HG03521 (cell line): Measurements from ENCODE around the gene AKR7A2.
A peak's percentile ranks its signal among the peaks of the same experiment; 100 is the strongest.

Source experiments
- ATAC-seq: cut with Tn5 transposase; IDR thresholded peaks from one replicate; pipeline ENCODE4 v1.9.1; 2021; ENCODE audit warnings: mild to moderate bottlenecking, moderate library complexity; ENCODE audit not compliant: unreplicated experiment

Gene AKR7A2

GRCh38 chr1:19311931-19312781 lies at the start of gene AKR7A2, which contains the start of gene SLC66A1:
AKR7A2 (minus strand) TSS chr1:19312144; CDS start chr1:19312124, 20 bp downstream.
SLC66A1 (plus strand) TSS chr1:19312326; CDS start chr1:19317678, 5,352 bp downstream.
- peak; percentile 80 for ATAC-seq

- no peak for ATAC-seq
Observed at GRCh38 chr1:19360843-19361610, 49.1 kb upstream of the AKR7A2 start.

DNA sequence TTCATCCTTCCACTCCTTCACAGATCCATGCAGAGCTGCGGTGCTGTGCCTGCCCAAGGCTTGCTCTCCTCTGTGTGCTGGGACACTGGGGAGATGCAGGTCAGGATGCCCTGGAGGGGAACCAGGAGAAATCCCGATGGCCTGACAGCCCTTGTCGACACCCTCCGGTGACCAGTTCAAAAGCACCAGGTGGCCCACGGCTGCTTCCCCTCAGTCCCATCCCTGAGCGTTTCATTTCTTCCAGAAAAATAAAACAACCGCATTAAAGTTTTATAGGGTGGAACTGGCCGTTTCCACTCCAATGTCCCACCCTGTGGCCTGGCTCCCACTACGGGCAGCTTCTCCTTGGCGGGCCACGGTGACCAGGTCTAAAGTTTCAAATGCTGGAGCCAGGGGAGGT lies 48.5 kb upstream of the AKR7A2 start:
- no peak for ATAC-seq

- ATAC-seq: no peak
Observed at GRCh38 chr1:19360016-19360415, 48.1 kb upstream of the AKR7A2 start.

GRCh38 chr1:19359357-19359756 lies 47.4 kb upstream of the AKR7A2 start:
- no peak for ATAC-seq

DNA sequence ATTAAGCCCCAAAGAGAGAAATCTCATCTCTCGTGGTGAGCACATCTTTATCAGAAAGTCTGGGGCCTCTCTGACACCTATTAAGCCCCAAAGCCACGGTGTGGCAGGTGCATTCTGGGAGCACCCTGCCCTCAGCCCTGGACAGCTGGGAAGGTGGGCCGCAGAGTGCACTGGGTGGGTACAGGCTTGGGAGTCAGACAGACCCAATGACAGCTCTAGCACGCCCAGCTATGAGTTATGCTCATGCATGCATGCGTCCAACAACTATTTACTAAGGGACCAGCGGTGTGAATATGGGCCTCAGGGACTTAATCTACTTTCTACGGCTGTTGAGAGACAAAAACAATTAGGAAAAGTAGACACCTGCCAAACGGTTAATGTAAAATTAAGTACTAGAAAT lies 46.8 kb upstream of the AKR7A2 start:
- ATAC-seq: no peak

DNA sequence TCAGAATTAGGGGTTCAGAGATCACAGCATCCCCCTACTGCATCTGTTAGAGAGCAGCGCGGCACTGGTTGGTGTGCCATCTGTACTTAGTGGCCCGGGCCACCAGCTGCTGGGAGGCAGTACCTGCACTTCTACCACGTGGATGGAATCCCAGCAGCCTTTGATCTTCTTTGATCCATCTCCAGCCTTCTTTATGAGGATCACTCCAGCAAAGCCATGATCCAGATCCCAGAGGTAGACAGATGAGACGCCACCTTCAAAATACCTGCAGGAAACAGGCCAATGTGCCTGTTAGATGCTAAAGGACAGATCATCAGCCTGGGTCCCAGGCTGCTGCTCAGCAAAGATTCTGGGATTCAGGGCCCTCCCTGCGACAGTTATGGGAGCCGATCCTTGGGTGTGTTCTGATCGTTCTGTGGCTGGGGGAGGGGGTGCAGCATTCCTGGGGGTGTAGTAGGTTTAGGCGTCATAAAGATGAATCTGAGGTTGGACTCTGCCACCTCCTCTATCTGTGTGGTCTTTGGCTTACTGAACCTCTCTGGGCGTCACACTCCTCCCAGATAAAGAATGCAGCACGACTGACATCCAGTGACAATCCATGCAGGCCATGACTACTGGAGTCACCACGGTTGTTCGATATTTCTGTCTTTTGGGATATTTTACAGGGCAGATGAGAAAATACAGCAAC lies 45.5 kb upstream of the AKR7A2 start:
- ATAC-seq: no peak

DNA sequence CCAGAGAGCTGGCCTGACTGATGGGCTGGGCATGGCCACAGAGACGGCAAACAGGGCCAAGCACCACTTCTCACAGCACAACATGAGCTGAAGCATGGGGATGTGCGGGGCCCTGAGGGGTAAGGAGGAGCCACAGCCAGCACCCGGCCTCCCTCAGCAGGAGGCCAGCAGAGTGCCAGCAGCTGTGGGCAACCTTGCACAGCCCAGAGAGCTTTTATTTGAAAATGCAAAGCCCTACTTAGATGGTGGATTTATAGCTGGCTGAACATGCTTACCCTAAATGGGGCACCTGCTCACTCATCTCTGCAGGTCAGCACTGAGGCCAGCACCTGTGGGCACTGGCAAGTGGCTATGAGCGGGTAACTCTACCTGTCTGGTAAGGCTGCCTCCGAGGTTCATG lies 44.3 kb upstream of the AKR7A2 start:
- no peak for ATAC-seq

- ATAC-seq: no peak
Observed at GRCh38 chr1:19354531-19354981, 42.6 kb upstream of the AKR7A2 start.

GRCh38 chr1:19353596-19353995 lies 41.7 kb upstream of the AKR7A2 start:
- no peak for ATAC-seq

DNA sequence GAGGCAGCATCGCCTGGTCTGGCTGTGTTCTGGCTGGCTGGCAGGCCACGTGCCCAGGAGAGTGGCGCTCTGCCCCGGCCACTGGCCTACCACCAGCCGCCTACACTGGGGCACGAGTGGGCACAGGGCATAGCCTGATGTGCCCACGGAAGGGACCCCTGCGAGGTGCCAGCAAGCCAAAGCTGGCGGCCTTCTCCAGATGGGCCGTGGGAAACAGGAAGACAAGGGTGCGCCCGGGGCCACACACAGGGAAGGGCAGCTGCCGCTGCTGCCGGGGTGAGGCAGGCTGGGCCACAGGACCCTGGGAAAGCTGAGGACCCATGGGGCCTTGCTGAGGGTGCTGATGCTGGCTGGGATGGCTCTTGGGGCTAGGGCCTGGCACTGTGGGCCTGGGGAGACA lies 40.9 kb upstream of the AKR7A2 start:
- no peak for ATAC-seq

DNA sequence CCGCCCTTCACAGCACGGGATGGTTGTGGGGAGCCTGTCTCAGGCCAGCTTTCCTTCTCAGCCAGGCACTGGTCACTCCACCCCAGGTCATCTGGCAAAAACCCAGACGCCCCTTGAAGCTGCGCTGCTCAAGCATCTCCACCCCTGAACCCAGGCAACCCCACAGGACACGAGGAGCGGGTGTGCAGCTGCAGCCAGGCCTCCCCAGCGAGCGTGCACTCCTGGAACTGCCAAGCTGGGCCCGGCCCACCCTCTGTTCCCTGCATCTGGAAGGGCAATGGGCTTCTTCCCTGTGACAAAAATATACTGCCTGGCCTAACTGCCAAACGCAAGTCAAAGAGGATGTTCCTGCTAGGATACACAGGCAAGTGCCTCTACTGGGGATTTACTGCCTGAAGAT lies 39.9 kb upstream of the AKR7A2 start:
- ATAC-seq: no peak

GRCh38 chr1:19350566-19350965 lies 38.6 kb upstream of the AKR7A2 start:
- no peak for ATAC-seq

GRCh38 chr1:19349999-19350398 lies 38.1 kb upstream of the AKR7A2 start:
- ATAC-seq: no peak

DNA sequence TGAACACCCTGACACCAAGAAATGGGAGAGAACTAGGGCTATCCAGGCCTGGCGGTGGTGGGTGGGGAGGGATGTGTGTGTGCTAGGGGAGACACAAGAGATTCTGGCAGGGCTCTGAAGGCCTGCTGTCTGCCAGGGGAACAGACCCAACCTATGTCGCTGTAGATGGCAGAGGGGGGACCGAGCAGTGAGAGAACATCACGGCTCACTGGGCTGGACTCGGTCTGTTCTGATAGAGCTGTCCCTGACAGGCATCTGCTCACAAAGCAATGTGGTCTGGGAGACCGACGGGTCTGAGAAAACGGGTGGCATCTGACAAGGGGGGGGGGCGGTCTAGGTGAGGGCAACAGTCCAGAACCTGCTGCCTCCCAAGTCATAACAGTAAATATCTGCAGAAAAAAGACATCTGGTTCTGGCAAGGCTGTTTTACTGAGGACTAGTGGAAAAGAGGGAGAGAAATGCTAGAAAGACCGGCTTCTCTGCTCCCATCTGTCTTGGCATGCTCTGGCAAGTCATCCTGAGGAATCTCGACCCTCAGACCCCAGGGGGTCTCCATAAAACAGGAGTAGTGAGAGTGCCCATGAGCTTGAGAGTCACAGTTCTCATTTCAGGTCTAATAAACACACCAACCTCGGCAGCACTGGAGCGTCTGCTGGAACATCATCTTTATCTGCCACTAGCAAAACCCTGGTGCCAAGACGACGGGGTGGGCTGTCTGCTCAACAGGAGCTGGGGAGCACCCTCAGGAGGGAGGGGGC lies 36.7 kb upstream of the AKR7A2 start:
- no peak for ATAC-seq

GRCh38 chr1:19347533-19348172 lies 35.7 kb upstream of the AKR7A2 start:
- ATAC-seq: no peak

DNA sequence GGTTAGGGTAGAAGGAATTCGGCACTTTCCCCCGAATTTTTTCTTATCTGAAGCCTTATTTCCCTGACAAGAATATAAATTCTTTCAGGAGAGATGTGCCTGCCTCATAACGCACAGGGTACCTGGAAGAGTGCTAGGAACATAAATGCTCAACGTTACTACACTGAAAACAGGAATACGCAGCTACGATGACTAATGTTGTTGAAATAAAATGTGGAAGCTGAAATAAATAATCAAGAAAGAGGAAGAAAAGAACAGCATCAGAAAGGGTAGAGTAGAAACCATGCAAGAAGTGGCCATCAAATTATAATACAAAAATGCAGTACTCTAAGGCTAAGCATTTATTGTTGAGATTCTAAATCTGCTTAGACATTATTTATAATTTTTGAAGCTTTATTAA lies 34.1 kb upstream of the AKR7A2 start:
- ATAC-seq: no peak

- no peak for ATAC-seq
Observed at GRCh38 chr1:19345391-19345790, 33.4 kb upstream of the AKR7A2 start.

- no peak for ATAC-seq
Observed at GRCh38 chr1:19344831-19345230, 32.9 kb upstream of the AKR7A2 start.

GRCh38 chr1:19344372-19344810 lies 32.4 kb upstream of the AKR7A2 start:
- no peak for ATAC-seq
